HG03196 (cell line): ENCODE results near the gene LATS1.
"Not testable (repeated sequence)": the region's sequence is repeated elsewhere in the genome, so short reads cannot be mapped to it uniquely, and the experiment has no call there.

Experiments used
- ATAC-seq: cut with Tn5 transposase; IDR thresholded peaks from one replicate; pipeline ENCODE4 v1.9.1; 2021; ENCODE audit not compliant: unreplicated experiment

The LATS1 gene

DNA sequence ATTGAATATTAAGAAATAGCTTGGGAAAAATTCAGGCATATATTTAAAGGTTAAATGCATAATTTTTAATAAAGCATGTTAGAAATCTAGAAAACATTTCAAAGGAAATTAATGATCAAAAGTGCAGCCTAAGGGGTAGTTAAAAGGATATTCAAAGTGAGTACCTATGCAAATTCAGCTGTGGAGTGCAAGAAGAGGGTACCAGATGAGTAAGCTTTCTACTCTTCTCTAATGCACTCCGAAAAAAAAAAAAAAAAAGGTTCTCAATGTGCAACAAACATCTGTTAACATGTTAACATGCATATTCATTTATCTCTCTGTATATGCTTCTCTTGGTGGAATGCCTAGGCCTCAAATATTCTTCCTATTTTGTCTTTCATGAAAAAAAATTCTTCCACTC, 37.4 kb downstream of the LATS1 start:
- no peak for ATAC-seq

DNA sequence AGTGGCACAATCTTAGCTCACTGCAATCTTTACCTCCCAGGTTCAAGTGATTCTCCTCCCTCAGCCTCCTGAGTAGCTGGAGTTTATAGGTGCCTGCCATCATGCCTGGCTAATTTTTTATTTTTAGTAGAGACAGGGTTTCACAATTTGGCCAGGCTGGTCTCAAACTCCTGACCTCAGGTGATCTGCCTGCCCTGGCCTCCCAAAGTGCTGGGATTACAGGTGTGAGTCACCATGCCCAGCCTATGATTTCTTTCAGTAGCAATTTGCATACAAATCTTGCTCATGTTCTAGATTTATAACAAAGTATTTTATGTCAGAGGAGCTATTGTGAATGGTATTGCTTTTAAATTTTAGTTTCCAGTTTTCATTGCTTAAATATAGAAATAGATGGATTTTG, 45.6 kb downstream of the LATS1 start:
- not testable (repeated sequence) for ATAC-seq

DNA sequence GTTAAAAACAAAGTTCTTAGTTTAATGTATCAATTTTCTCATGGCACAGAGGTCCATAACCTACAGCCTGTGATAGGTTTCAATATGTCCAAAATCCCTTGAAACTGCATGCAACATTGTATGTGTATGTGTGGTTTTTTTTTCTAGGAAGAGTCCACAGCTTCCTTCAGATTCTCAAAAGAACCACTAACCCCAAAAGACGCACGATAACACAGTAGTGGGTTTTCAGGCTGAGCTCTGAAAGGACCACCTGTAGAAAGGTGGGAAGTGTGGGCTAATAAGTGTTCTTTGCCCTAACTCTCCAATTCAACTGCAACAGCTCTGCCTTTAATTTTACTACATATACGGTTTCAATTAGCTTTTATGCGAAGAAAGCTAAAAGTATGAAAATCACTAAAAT, 57.9 kb downstream of the LATS1 start:
- ATAC-seq = no peak

DNA sequence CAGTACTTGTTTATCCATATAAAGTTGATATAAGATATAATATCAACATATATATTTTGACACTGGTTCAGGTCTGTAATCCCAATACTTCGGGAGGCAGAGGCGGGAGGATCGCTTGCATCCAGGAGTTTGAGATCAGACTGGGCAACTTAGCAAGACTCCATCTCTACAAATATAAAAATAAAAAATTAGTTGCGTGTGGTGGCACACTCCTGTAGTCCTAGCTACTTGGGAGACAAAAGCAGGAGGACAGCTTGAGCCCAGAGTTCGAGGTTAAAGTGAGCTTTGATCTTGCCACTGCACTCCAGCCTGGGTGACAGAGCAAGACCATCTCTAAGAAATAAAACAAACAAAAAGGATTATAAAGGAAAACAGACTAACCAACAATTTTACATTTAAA, 60.5 kb downstream of the LATS1 start:
- ATAC-seq = no peak

DNA sequence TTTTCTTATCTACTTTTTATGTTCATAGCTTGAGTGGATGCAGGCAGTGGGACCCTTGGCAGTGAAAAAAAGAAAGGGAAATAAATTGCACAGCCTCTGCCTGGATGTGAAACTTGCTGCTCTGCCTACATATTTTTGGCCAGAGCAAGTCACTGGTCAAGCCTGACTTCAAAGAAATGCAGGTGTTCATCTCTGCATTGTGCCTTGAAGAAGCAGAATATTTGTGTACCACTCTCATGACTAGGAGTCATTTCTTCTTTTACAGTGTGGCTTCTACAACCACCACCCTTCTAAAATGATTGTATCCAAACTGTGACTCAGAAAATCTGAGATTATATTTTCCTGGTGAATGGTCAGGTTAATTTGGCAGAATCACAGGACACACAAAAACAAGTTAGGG, 66.8 kb downstream of the LATS1 start:
- no peak for ATAC-seq

DNA sequence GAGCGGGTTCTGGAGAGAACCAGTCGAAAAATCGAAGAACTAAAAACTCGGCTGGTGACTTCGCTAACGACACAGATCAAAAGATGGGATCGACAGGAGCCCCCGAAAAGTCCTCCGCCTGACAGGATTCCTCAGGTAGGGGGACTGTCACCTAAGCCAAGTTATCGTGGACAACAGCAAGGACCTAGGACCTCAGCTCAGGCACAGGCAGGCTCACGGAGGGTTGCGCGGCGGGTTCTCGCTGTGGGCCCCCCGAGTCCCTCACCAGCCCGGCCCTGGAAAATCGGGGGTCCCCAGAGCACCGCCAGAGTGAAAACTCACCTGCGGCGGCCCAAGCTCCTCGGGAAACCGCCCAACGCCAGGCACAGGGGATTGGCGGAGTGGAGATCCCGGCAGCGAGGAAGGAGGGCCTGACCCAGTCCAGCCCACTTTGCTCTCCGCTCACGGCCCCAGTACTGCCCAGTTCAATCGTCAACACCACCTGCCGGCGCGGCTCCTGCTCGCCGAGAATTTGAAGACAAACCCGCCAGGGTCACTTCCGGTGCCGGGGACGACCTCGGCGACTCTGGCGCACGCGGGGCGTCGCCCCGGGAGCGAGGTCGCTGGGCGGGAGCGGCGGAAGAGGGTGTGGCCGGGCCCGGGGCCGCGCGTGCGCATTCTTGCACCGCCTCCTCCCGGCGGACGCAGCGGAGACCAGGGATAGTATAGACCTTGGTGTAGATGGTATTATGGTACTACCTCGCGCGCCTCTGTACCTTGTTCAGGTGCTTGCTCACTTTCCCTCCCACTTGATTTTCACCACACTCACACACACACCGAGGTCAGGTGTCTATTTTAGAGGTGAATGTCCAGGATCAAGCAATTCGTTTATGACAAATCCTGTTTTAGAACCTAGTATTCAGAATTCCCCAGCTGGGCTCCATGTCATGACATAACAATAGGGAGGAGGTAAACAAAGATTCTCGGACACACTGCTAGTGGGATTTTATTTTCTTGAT, 69.5 kb downstream of the LATS1 start, which contains the start of gene KATNA1:
TSS of gene KATNA1 (minus strand) at position 567 of the 998 bp plus-strand sequence. CDS start 10,167 bp downstream, outside the sequence.
- ATAC-seq = peak; percentile 93

DNA sequence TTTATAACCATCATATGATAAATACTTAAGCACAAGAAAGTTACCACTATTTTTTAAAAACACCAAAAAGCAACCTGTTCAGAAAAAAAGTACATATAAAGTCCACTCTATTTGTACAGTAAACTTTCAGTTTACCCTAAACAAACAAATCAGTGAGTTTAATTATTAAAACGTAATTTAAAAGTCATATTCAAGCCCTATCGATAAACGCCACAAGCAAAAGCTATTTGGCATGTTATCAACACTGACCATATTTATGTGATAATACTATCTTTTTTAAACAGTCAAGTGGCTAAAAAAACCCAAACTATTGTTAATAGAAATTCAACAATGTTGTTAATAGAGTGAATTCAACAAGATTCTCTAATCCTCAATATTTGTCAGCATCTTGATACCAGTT, 71.3 kb downstream of the LATS1 start:
- no peak for ATAC-seq

DNA sequence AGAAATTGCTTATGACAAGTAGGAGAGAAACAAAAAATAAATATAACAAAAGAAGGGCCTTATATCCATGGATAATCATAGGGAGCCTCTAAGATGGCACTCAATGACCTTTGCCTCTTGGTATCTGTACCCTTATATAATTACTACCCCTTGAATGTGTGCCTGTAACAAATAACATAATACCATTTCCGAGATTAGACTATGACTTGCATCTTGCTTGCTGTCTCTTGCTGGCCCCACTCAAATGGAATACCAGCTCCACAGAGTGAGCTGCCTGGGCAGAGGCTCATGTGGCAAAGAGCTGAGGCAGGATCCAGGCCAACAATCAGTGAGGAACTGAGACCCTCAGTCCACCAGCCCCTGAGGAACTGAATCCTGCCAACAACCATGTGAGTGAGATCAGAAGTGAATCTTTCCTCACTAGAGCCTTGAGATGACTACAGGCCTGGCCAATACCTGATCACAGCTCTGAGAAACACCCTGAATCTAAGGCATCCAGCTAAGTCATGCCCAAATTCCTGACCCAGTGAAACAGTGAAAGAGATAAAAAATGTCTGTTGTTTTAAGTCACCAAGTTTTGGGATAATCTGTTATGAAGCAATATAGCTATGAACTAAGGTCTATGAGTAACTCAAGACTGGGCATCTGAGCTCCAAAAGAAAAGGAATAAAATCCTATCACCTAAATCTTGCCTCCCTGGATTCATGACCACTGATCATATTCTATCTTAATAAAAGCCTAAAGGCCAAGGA, 74.9 kb downstream of the LATS1 start:
- ATAC-seq = no peak

DNA sequence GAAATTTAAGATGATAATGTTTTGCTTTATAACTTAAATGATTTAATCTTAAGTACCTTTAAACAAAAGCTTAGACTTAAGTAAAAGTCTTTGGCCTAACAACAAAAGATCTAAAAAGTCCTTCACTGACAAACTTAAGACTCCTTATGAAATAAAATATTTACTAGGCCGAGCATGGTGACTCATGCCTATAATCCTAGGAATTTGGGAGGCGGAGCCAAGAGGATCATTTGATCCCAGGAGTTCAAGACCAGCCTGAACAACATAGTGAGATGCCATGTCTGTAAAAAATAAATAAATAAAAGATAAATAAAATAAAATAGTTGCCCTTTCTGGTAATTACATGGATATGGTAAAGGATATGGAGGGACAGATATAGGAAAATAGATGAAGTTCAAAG, 81.8 kb downstream of the LATS1 start:
- no peak for ATAC-seq

DNA sequence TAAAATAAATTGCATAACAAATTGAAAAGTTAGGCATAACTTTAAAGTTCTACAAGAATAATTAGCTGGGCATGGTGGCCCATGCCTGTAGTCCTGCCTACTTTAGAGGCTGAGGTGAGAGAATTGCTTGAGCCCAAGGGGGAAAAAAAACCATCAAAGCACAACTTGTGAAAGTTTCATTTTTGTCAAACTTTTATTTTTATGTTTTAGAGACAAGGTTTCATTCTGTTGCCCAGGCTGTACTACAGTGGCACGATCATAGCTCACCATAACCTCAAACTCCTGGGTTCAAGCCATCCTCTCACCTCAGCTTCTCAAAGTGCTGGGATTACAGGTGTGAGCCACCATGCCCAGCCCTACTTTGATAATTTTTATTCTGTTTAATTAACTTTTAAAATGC, 83.6 kb downstream of the LATS1 start:
- no peak for ATAC-seq

DNA sequence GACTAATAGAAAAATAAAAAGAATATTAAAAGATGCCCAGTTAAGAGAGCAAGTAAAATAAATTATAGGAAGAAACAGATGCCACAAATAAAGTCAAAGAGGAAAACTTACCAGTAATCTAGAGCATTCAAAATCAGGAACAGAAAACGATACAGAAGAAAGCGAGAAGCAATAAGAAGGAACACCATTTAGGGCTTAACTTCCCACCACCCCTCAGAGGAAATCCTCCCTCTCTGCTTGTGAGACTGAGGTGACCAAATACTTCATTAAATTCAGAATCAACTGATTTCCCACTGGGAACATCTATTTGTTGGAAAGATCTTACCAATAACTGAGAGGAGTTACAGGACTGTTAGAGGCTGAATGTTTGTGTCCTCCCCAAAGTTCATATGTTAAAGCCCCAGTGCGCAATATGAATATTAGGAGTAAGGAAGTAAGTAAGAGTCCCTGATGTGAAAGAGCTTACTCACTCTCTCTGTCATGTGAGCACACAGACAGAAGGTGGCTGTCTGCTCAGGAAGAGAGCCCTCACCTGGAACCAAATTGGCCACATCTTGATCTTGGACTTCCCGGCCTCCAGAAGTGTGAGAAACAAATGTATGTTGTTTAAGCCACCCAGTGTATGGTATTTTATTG, 88.9 kb downstream of the LATS1 start:
- ATAC-seq = peak; percentile 78

DNA sequence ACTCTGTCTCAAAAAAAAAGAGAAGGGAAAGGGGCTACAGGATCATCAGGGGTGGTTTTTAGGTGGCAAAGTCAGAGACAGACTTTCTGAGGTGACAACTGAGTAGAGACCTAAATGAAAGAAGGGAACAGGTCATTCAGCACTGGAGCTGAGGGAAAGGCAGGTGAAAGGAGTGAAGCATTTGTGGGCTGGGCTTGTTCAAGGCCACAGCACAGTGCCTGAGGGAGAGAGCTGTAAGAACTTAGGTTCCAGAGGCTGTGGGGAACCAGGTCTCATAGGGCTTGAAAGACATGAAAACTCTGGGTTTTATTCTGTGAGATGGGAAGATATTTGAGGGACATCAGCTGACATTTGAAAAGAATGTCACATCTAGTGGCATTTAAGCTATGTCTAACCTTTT, 90.2 kb downstream of the LATS1 start:
- ATAC-seq = no peak

DNA sequence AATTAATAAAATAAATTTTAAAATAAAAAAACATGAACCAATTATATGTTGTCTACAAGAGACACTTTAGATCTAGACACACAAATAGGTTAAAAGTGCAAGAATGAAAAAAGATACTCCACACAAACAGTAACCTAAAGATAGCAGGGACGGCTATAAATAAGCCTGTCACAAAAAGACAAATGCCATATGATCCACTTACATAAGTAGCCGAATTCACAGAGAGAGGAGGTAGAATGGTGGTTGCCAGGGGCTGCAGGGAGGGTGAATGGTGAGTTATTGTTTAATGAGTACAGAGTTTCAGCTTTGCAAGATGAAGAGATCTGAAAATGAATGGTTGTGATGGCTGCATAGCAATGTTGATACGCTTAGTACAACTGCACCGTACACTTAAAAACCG, 102.1 kb downstream of the LATS1 start:
- no peak for ATAC-seq

DNA sequence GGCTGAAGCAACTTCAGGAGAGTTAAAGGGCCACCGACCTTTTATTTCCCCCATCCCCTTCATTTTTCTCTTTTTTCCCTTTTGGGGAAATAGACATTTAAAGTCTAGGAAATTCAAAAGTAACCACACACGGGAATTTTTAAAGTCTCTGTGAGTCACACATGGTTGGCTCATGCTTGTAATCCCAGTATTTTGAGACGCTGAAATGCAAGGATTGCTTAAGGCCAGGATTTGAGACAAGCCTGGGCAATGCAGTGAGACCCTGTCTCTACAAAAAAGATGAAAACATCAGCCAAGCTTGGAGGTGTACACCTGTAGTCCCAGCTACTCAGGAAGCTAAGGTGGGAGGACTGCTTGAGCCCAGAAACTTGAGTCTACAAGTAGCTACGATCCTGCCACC, 103.6 kb downstream of the LATS1 start:
- ATAC-seq = no peak

DNA sequence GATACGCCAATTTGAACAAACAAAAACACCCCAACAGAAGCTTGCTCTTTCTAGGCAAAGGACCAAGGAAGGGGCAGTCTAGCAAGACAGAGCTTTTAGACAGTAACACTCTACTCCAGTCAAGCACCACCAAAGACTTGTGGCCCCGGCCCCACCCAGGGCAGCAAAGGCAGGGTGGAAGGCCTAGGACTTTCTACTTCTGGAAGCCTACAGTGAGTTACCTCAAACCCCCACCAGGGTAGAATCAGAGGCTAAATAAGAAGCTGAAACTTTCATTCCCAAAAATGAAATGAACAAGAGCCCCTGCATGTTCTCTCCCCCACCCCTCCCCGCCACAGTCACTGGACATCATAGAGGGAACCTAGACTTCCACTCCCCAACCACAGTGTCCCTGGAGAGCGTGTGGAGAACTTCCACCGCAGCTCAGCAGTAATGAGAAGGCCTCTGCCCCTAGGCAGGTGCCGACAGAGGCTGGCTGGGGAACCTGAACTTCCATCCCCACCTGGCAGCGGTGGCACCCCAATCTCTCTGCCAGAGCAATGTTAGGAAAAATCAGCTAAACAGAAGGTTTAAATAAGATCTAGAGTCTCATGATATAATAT, 109.4 kb downstream of the LATS1 start:
- ATAC-seq = peak; percentile 51
